ENCODE results near the gene HNRNPM.

DNA sequence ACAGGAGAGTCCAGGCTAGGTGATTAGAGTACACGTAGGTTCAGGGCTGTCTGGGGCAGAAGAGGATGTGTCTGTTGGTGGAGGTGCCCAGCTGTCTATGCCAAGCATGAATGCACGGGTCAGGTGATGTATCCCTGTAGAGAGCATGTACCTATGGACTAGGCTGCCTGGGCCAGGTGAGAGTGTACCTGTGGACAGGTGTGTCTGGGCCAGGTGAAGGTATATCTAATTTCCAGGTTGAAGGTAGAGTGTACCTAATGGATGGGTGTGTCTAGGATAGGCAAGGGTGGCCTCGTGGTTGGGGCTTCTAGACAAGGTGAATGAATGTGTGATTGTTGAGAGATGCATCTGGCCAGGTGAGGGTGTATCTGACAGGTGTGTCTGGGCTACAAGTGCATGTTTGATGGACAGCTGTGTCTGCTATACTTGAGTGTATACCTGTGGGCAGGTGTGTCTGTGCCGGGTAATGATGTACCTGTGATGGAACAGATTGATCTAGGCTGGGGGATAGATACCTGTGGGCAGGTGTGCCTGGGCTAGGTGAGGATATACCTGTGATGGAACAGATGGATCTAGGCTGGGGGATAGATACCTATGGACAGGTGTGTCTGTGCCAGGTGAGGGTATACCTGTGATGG is 84.7 kb downstream of the HNRNPM start:
- TF ChIP-seq POLR2A (IDR thresholded peaks at IDR 0.05), result no peak
- TF ChIP-seq, protein P1, sequence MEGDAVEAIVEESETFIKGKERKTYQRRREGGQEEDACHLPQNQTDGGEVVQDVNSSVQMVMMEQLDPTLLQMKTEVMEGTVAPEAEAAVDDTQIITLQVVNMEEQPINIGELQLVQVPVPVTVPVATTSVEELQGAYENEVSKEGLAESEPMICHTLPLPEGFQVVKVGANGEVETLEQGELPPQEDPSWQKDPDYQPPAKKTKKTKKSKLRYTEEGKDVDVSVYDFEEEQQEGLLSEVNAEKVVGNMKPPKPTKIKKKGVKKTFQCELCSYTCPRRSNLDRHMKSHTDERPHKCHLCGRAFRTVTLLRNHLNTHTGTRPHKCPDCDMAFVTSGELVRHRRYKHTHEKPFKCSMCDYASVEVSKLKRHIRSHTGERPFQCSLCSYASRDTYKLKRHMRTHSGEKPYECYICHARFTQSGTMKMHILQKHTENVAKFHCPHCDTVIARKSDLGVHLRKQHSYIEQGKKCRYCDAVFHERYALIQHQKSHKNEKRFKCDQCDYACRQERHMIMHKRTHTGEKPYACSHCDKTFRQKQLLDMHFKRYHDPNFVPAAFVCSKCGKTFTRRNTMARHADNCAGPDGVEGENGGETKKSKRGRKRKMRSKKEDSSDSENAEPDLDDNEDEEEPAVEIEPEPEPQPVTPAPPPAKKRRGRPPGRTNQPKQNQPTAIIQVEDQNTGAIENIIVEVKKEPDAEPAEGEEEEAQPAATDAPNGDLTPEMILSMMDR (IDR thresholded peaks at IDR 0.05), result no peak
